ENCODE results near the gene BTRC. TPM values are rescaled to one million over a fixed set of nuclear protein-coding genes. Genes with fewer than 3 reads are reported as not detected.
"Not testable (repeated sequence)": the region's sequence is repeated elsewhere in the genome, so short reads cannot be mapped to it uniquely, and the experiment has no call there.

The BTRC gene
- total RNA-seq, 1 donor: 3.3 TPM

DNA sequence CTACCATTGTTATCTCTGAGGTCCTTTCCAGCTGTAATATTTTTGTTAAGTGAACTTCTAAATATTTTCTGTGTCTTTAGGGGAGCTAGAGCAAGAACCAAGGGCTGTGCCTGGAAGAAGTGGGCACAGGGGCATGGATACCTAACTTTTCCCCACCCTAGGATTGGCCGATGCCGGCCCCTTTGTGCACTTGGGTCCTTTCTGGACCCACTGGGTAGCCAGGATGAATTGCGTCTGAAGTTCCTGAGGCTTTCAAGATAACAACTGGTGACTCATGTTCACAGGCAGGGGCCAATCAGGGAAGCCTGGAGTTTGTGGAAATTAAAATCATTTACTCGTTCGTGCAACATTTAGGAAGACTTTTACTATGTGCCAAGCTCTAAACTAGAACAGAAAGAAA lies 234.9 kb downstream of the BTRC start:
- H3K27me3 ChIP-seq (ENCODE audit: insufficient read depth, low read length): no peaks in the 10 kb centered on the region
- H3K9me3 ChIP-seq (ENCODE audit: low read depth, low read length): no peaks in the 10 kb centered on the region
- no peak overlapping the region for H3K4me3 ChIP-seq (ENCODE audit: low read length)
- peaks cover 45% of the 10 kb centered on the region for H3K4me1 ChIP-seq (ENCODE audit: insufficient read depth, low read length)

- not testable (repeated sequence) for H3K4me3 ChIP-seq (ENCODE audit: low read length); H3K9me3 ChIP-seq (ENCODE audit: low read depth, low read length); H3K27me3 ChIP-seq (ENCODE audit: insufficient read depth, low read length)
- H3K4me1 ChIP-seq (ENCODE audit: insufficient read depth, low read length): peaks cover 35% of the 10 kb centered on the region
These were observed 239.4 kb downstream of the BTRC start for GRCh38 chr10:101593331-101593730.

DNA sequence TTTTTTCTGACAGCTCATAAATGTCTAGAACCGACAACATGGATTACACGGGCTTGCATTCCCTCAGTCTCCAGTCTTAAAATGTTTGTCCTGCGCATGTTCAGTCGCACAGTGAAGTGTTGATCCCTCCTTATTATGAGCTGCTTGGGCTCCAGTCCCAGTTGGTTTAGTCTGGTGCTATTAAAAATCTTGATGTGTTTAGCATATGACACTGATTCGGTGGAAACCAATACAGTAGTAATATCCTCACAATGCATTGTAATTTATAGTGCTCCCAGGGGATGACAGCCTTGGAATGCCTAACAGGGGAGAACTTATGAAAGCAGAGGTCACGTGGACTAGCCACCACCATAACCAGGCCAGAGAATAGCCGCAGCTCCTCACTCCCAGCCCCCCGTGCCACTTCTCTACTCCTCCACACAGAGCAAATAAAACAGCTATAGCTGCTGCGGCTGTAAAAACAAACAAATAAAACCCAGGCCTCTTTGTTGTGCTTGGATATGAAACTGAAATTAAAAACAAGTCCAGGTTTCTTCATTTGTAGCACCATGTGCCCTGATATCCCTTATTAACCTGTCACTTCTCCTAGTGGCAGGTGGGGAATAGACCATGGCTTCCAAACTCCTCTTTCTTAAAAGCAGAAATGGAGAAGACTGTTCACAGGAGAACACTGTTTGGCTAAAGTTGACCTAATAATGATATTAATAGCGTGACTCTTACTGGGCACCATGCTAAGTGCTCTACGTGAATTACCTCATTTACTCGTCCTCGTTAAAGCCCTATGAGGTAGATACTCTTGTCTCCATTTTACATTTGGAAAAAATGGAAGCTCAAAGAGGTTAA lies 241.8 kb downstream of the BTRC start:
- Histone ChIP-seq H3K4me1 (ENCODE audit: insufficient read depth, low read length) (peaks cover 28% of the 10 kb centered on the region), H3K27me3 (ENCODE audit: insufficient read depth, low read length) (no peaks in the 10 kb centered on the region), H3K4me3 (ENCODE audit: low read length) (no peak overlapping the region), H3K9me3 (ENCODE audit: low read depth, low read length) (no peaks in the 10 kb centered on the region)

GRCh38 chr10:101597091-101597900 lies 243.3 kb downstream of the BTRC start:
- Histone ChIP-seq H3K9me3 (ENCODE audit: low read depth, low read length) (no peaks in the 10 kb centered on the region), H3K27me3 (ENCODE audit: insufficient read depth, low read length) (no peaks in the 10 kb centered on the region)

GRCh38 chr10:101601541-101601940 lies 247.6 kb downstream of the BTRC start:
- no peaks in the 10 kb centered on the region for H3K4me1 ChIP-seq (ENCODE audit: insufficient read depth, low read length)
- H3K4me3 ChIP-seq (ENCODE audit: low read length): no peak overlapping the region

More at GRCh38 chr10:101597091-101597900, 243.3 kb downstream of the BTRC start:
- Histone ChIP-seq H3K4me3 (ENCODE audit: low read length) (no peak overlapping the region), H3K4me1 (ENCODE audit: insufficient read depth, low read length) (peaks cover 17% of the 10 kb centered on the region)

DNA sequence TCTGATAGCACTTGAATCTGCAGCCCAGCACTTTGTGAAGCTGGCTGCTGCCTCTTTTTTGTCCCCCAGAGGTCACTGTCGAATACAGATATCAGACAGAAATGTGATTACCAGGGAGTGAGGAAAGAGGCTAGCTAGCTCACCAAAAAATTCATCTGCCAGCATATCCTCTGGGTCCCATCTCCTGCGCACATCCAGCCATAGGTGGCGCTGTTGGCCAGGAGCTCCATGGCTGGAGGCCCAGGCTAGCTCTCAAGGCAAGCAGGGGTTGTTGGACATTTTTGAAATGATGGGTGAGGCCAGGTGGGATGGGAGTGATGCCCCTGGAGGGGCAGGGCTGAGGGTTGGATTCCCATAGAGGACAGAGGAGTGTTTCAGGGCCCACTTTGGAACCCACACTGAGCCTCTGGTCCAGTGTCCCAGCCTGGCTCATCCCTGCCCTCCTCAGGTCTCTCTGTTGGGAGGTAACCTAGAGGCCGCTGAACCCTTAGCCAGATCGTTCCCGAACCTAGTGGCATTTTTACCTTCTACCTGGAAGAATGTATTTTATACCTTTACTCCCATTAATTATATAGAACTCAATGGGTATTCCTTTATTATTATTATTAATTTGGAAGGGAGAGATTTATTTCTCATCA lies 248.9 kb downstream of the BTRC start:
- H3K4me1 ChIP-seq (ENCODE audit: insufficient read depth, low read length): no peaks in the 10 kb centered on the region
- H3K9me3 ChIP-seq (ENCODE audit: low read depth, low read length): no peaks in the 10 kb centered on the region
- no peaks in the 10 kb centered on the region for H3K27me3 ChIP-seq (ENCODE audit: insufficient read depth, low read length)
- no peak overlapping the region for H3K4me3 ChIP-seq (ENCODE audit: low read length)

More at GRCh38 chr10:101601541-101601940, 247.6 kb downstream of the BTRC start:
- no peaks in the 10 kb centered on the region for H3K27me3 ChIP-seq (ENCODE audit: insufficient read depth, low read length)
- H3K9me3 ChIP-seq (ENCODE audit: low read depth, low read length): no peaks in the 10 kb centered on the region

Other genes starting within 250 kb of the BTRC start
- not detected for gene TLX1, start 222.9 kb upstream of the BTRC start, total RNA-seq
- not detected for gene LBX1, start 124.7 kb upstream of the BTRC start, total RNA-seq
- gene POLL, start 234.1 kb downstream of the BTRC start, total RNA-seq: 10.3 TPM
- gene DPCD, start 234.2 kb downstream of the BTRC start, total RNA-seq: 3.8 TPM

Data from mononuclear cell (primary cell).